Stimulated activated CD8-positive, alpha-beta memory T cell treated with anti-CD3 and anti-CD28 coated beads, Interleukin-4, amount 100 ng/mL, for 24 hours (primary cell): ENCODE data around the gene SH3D21.

Experiments used
- DNase-seq: peaks from one replicate; pipeline ENCODE4 v3.0.0-alpha.2; 2020; ENCODE audit warnings: low read depth

SH3D21 gene

GRCh38 chr1:36330940-36331339 lies 24.8 kb downstream of the SH3D21 start:
- DNase-seq, result no peak

- no peak for DNase-seq
Observed at GRCh38 chr1:36337830-36338229, 31.7 kb downstream of the SH3D21 start.

GRCh38 chr1:36339215-36339614 lies 33.0 kb downstream of the SH3D21 start:
- DNase-seq, result no peak

- DNase-seq, result no peak
Observed at GRCh38 chr1:36339615-36340014, 33.4 kb downstream of the SH3D21 start.

- no peak for DNase-seq
Observed at GRCh38 chr1:36341626-36342320, 35.6 kb downstream of the SH3D21 start.

GRCh38 chr1:36342426-36343185 lies 36.4 kb downstream of the SH3D21 start:
- no peak for DNase-seq

- DNase-seq, result no peak
Observed at GRCh38 chr1:36343651-36344394, 37.7 kb downstream of the SH3D21 start.

GRCh38 chr1:36344395-36344680 lies 38.2 kb downstream of the SH3D21 start:
- DNase-seq, result no peak

GRCh38 chr1:36345353-36345752 lies 39.2 kb downstream of the SH3D21 start:
- DNase-seq, result no peak

GRCh38 chr1:36346741-36347370 lies 40.7 kb downstream of the SH3D21 start:
- DNase-seq, result no peak

GRCh38 chr1:36349241-36349671 lies 43.1 kb downstream of the SH3D21 start:
- DNase-seq, result no peak

GRCh38 chr1:36349839-36350238 lies 43.7 kb downstream of the SH3D21 start:
- DNase-seq, result no peak

- no peak for DNase-seq
Observed at GRCh38 chr1:36350659-36351226, 44.6 kb downstream of the SH3D21 start.

GRCh38 chr1:36351227-36351977 lies 45.2 kb downstream of the SH3D21 start:
- no peak for DNase-seq

- DNase-seq, result no peak
Observed at GRCh38 chr1:36352125-36352909, 46.1 kb downstream of the SH3D21 start.

GRCh38 chr1:36352910-36353878 lies 47.0 kb downstream of the SH3D21 start:
- no peak for DNase-seq

- DNase-seq, result no peak
Observed at GRCh38 chr1:36354486-36354885, 48.3 kb downstream of the SH3D21 start.

- DNase-seq, result no peak
Observed at GRCh38 chr1:36355811-36356210, 49.6 kb downstream of the SH3D21 start.

GRCh38 chr1:36358514-36359084 lies 52.4 kb downstream of the SH3D21 start:
- no peak for DNase-seq
